Adrenal gland (tissue), 12 donors: ENCODE data around the gene ETDA. TPM values are rescaled to one million over a fixed set of nuclear protein-coding genes. Genes with fewer than 3 reads are reported as not detected.
"Not testable (repeated sequence)": the region's sequence is repeated elsewhere in the genome, so short reads cannot be mapped to it uniquely, and the experiment has no call there.

Experiments used
- DNase-seq, 7 donors: peaks; one replicate each; pipeline ENCODE4 v3.0.0-alpha.2; 2019 to 2020
- H3K27ac ChIP-seq, 5 donors: fragments of 200-600 bp; sonication (generic) in 4 of 5; 1 replicate in 3 of 5; 2 replicates in 2 of 5; pipeline versions ENCODE4 v1.5.1 to v1.8.0; 2016 to 2020; ENCODE audit warnings: mild to moderate bottlenecking in 1 of 5
- H3K27me3 ChIP-seq: fragments of 200-600 bp; 2 replicates; pipeline ENCODE4 v1.8.0; 2021
- H3K36me3 ChIP-seq, 2 donors: fragments of 200-600 bp; replicated peaks in 1 of 2; 1 replicate in 1 of 2; 2 replicates in 1 of 2; pipeline versions ENCODE4 v1.5.1 to v1.8.0; 2018 to 2022
- H3K4me1 ChIP-seq, 2 donors: fragments of 200-600 bp; replicated peaks in 1 of 2; 1 replicate in 1 of 2; 2 replicates in 1 of 2; pipeline versions ENCODE4 v1.5.1 to v1.8.0; 2018 to 2021
- H3K4me3 ChIP-seq, 4 donors: fragments of 200-600 bp; sonication (generic) in 3 of 4; one replicate each; pipeline ENCODE4 v1.5.1; 2016 to 2018
- H3K9me3 ChIP-seq, 3 donors: fragments of 200-600 bp; sonication (generic) in 1 of 3; replicated peaks in 1 of 3; 1 replicate in 2 of 3; 2 replicates in 1 of 3; pipeline versions ENCODE4 v1.5.1 to v1.8.0; 2016 to 2021
- CTCF ChIP-seq, 6 experiments: fragments of 450-650 bp in 4 of 6; fragments of 200-600 bp in 2 of 6; sonication (generic) in 1 of 6; IDR thresholded peaks; 1 replicate in 5 of 6; 2 replicates in 1 of 6; pipeline versions ENCODE4 v1.5.1 to v1.8.0; 2016 to 2021; ENCODE audit warnings: antibody characterized with exemption in 6 of 6, mild to moderate bottlenecking in 2 of 6, moderate library complexity in 1 of 6
- POLR2A ChIP-seq, 2 donors: fragments of 450-650 bp; IDR thresholded peaks; one replicate each; pipeline ENCODE4 v1.6.1; 2017; ENCODE audit warnings: antibody characterized with exemption in 2 of 2, mild to moderate bottlenecking in 2 of 2, moderate library complexity in 1 of 2
- WGBS, 4 donors: extraction: QIAGEN DNeasy Blood & Tissue Kit in 2 of 4; methylation state at CpG; one replicate each; pipeline versions ENCODE4 v1.1.5 to v1.1.7; 2013 to 2017; 5-methylcytosine and 5-hydroxymethylcytosine counted together
- intact Hi-C, 2 donors: fragments of 100-400 bp; cut with DNase I; formaldehyde crosslinking; loops; one replicate each; pipeline versions ENCODE4 v1.14.1 to v1.15.0; 2022 to 2023
- polyA plus RNA-seq, 3 donors: library from polyadenylated mRNA; stranded (reverse); fragments of 200-250 nt in 2 of 3; fragments of 350-450 nt in 1 of 3; fragmentation: Illumina TruSeq in 1 of 3; extraction: RNeasy Lipid Tissue Mini Kit (QIAGEN cat#74804) in 1 of 3; gene quantifications; one replicate each; pipeline ENCODE4 v1.2.3, GENCODE V29; 2013 to 2014
- total RNA-seq, 9 donors: library from RNA; depleted of rRNA in 4 of 9; stranded (reverse); fragments of >200 nt in 4 of 9; fragments of 120-200 nt in 1 of 9; fragmentation: NEBNext Ultra II Directional in 1 of 9; extraction: Animal tissue kit (Norgen Biotek cat#: 25700) in 1 of 9; gene quantifications; one replicate each; pipeline versions ENCODE4 v1.1.0 to v1.2.4, GENCODE V29; 2013 to 2023
- donor health status: healthy with polysubstance abuse.
- donor health status: Bipolar disorder and iron deficiency.
- donor health status: DM: yes; HTN: yes; CAD: no.
- donor health status: DM: no; HTN: no; CAD: no.
- donor health status: DM: no; HTN: no; CAD: no.
- donor health status: DM: yes; HTN: yes; CAD: no.

ETDA gene
- total and polyA plus RNA-seq, 12 donors = not detected

DNA sequence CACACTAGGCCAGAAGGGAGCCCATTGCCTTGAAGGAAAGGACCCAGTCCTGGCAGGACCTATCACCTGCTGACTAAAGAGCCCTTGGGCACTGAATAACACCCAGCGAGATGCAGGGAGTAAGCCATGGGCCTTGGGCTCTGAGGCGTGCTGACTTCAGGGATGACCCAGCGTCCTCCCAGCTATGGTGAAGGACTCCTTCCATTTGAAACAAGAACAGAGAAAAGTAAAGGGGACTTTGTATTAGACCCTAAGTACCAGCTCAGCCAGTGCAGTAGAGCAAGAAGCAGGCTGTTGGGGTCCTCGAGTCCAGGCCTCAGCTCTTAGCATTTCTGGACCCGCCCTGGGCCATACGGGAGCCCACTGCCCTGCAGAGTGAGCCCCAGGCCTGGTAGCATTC, 5.1 kb downstream of the ETDA start:
- no peaks in the 10 kb centered on the region for H3K36me3 ChIP-seq
- no peaks in the 10 kb centered on the region for H3K4me1 ChIP-seq
- 74 to 100% (median 86%) methylated on average over 3 to 6 of the region's 6 CpGs for WGBS, 4 donors
- no peak for DNase-seq
- H3K27ac ChIP-seq = no peak overlapping the region
- peaks cover under 1% of the 10 kb centered on the region for H3K27me3 ChIP-seq
- no peak for TF ChIP-seq CTCF (IDR thresholded peaks at IDR 0.05)
- TF ChIP-seq POLR2A (IDR thresholded peaks at IDR 0.05) = no peak
- no peaks in the 10 kb centered on the region for H3K9me3 ChIP-seq
- intact Hi-C loops = no loop called here
- no peak overlapping the region for H3K4me3 ChIP-seq

- intact Hi-C loops = no loop called here
- H3K4me3 ChIP-seq = no peak overlapping the region
- no peaks in the 10 kb centered on the region for H3K9me3 ChIP-seq
- H3K27me3 ChIP-seq = peaks cover 5% of the 10 kb centered on the region
- H3K4me1 ChIP-seq = no peaks in the 10 kb centered on the region
- DNase-seq = no peak
- H3K27ac ChIP-seq = no peak overlapping the region
- no peak for TF ChIP-seq POLR2A (IDR thresholded peaks at IDR 0.05)
- no peak for TF ChIP-seq CTCF (IDR thresholded peaks at IDR 0.05)
- no peaks in the 10 kb centered on the region for H3K36me3 ChIP-seq
- WGBS, 4 donors = 86 to 93% (median 91%) methylated on average over 5 to 6 of the region's 6 CpGs
Measured at GRCh38 chrX:135257469-135257868, 5.6 kb downstream of the ETDA start.

GRCh38 chrX:135260976-135261375, 9.1 kb downstream of the ETDA start:
- H3K27ac ChIP-seq, H3K9me3 ChIP-seq, intact Hi-C loops, H3K4me1 ChIP-seq, H3K36me3 ChIP-seq, DNase-seq, H3K4me3 ChIP-seq, H3K27me3 ChIP-seq: not testable (repeated sequence)
- 79 to 100% (median 91%) methylated on average over 2 of the region's 2 CpGs for WGBS, 4 donors

DNA sequence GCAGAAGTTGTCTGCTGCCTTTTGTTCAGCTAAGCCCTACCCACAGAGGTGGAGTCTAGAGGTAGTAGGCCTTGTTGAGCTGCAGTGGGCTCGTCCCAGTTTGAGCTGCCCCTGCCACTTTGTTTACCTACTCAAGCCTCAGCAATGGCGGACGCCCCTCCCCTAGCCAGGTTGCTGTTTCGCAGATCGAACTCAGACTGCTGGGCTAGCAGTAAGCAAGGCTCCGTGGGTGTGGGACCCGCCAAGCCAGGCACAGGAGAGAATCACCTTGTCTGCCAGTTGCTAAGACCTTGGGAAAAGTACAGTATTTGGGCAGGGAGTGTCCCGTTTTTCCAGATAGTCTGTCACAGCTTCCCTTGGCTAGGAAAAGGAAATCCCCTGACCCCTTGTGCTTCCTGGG, 11.5 kb downstream of the ETDA start:
- H3K27ac ChIP-seq, intact Hi-C loops, H3K36me3 ChIP-seq, DNase-seq, H3K9me3 ChIP-seq, H3K27me3 ChIP-seq, H3K4me1 ChIP-seq, H3K4me3 ChIP-seq: not testable (repeated sequence)
- 83 to 91% (median 91%) methylated on average over 6 to 8 of the region's 8 CpGs for WGBS, 4 donors

DNA sequence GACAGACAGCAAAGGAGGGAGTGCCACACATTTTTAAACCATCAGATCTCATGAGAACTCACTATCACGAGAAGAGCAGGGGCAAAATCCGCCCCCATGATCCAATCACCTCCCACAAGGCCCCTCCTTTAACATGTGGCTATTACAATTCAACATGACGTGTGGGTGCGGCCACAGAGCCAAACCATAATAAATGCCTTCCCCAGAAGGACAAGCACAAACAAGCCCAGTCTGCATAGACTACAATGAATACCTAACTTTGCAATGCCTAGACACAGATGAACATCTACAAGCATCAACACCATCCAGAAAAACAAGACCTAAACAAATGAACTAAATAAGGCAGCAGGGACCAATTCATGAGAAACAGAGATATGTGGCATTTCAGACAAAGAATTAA, 12.3 kb downstream of the ETDA start:
- intact Hi-C loops = no loop called here
- Histone ChIP-seq H3K4me1 (no peaks in the 10 kb centered on the region), H3K27me3 (peaks cover 5% of the 10 kb centered on the region), H3K9me3 (no peaks in the 10 kb centered on the region), H3K27ac (no peak overlapping the region), H3K4me3 (no peak overlapping the region), H3K36me3 (no peaks in the 10 kb centered on the region)
- DNase-seq = no peak
- WGBS, 4 donors = 72 to 100% (median 85%) methylated on average over 2 to 4 of the region's 4 CpGs
- TF ChIP-seq CTCF (IDR thresholded peaks at IDR 0.05) (no peak), POLR2A (IDR thresholded peaks at IDR 0.05) (no peak)
